H9 (cell line): Measurements from ENCODE around the gene CFAP57. TPM values are rescaled to one million over a fixed set of nuclear protein-coding genes. Genes with fewer than 3 reads are reported as not detected.

Source experiments
- DNase-seq: peaks from one replicate; pipeline ENCODE4 v3.0.0-alpha.2; 2017
- H2AFZ ChIP-seq: one replicate; pipeline ENCODE4 v1.6.1; 2013; ENCODE audit warnings: mild to moderate bottlenecking, low read length, control low read depth, moderate library complexity
- H2AK5ac ChIP-seq: 2 replicates; pipeline ENCODE4 v1.6.1; 2013; ENCODE audit warnings: low read length, control low read depth, mixed read lengths; ENCODE audit not compliant: insufficient read length
- H2BK120ac ChIP-seq: one replicate; pipeline ENCODE4 v1.6.1; 2013; ENCODE audit warnings: low read depth, mild to moderate bottlenecking, low read length, control low read depth, inconsistent platforms; ENCODE audit not compliant: poor library complexity, severe bottlenecking
- H2BK12ac ChIP-seq: 2 replicates; pipeline ENCODE4 v1.6.1; 2013; ENCODE audit warnings: low read length, control low read depth, mixed read lengths, low read depth; ENCODE audit not compliant: insufficient read length
- H2BK15ac ChIP-seq: 2 replicates; pipeline ENCODE4 v1.6.1; 2013; ENCODE audit warnings: low read depth, low read length, control low read depth
- H2BK20ac ChIP-seq: one replicate; pipeline ENCODE4 v1.6.1; 2013; ENCODE audit warnings: low read depth, mild to moderate bottlenecking, low read length, control low read depth, inconsistent platforms; ENCODE audit not compliant: poor library complexity, severe bottlenecking
- H2BK5ac ChIP-seq: 2 replicates; pipeline ENCODE4 v1.6.1; 2013; ENCODE audit warnings: low read length, control low read depth, mixed read lengths; ENCODE audit not compliant: insufficient read length
- H3K14ac ChIP-seq: 2 replicates; pipeline ENCODE4 v1.6.1; 2013; ENCODE audit warnings: low read length, control low read depth; ENCODE audit not compliant: insufficient read depth
- H3K18ac ChIP-seq: 2 replicates; pipeline ENCODE4 v1.6.1; 2013; ENCODE audit warnings: low read depth, mild to moderate bottlenecking, mixed read lengths, low read length, control low read depth; ENCODE audit not compliant: insufficient read length
- H3K23ac ChIP-seq: 2 replicates; pipeline ENCODE4 v1.6.1; 2013; ENCODE audit warnings: low read length, control low read depth, mixed read lengths, low read depth; ENCODE audit not compliant: insufficient read length
- H3K23me2 ChIP-seq: 2 replicates; pipeline ENCODE4 v1.6.1; 2013; ENCODE audit warnings: low read depth, mild to moderate bottlenecking, mixed read lengths, low read length, control low read depth; ENCODE audit not compliant: insufficient read length, poor library complexity, severe bottlenecking
- H3K27ac ChIP-seq: 2 replicates; pipeline ENCODE4 v1.5.1; 2013; ENCODE audit warnings: low read length, control low read depth, mixed read lengths, low read depth; ENCODE audit not compliant: insufficient read length
- H3K27me3 ChIP-seq: 2 replicates; pipeline ENCODE4 v1.6.1; 2013; ENCODE audit warnings: low read length, control low read depth, inconsistent platforms; ENCODE audit not compliant: insufficient read depth
- H3K4ac ChIP-seq: 2 replicates; pipeline ENCODE4 v1.6.1; 2013; ENCODE audit warnings: low read depth, mild to moderate bottlenecking, control low read depth, inconsistent platforms, low read length, moderate library complexity
- H3K4me1 ChIP-seq: 2 replicates; pipeline ENCODE4 v1.6.1; 2013; ENCODE audit warnings: low read length, control low read depth, inconsistent platforms; ENCODE audit not compliant: insufficient read depth
- H3K4me2 ChIP-seq: 2 replicates; pipeline ENCODE4 v1.6.1; 2013; ENCODE audit warnings: low read length, control low read depth, mixed read lengths; ENCODE audit not compliant: insufficient read length, insufficient read depth
- H3K56ac ChIP-seq: 2 replicates; pipeline ENCODE4 v1.6.1; 2013; ENCODE audit warnings: low read depth, mild to moderate bottlenecking, mixed read lengths, low read length, control low read depth; ENCODE audit not compliant: insufficient read length
- H3K79me1 ChIP-seq: 2 replicates; pipeline ENCODE4 v1.6.1; 2013; ENCODE audit warnings: low read depth, mild to moderate bottlenecking, moderate library complexity, low read length, control low read depth, inconsistent platforms; ENCODE audit not compliant: insufficient read depth, poor library complexity, severe bottlenecking
- H3K79me2 ChIP-seq: 2 replicates; pipeline ENCODE4 v1.6.1; 2013; ENCODE audit warnings: low read length, control low read depth, inconsistent platforms; ENCODE audit not compliant: insufficient read depth
- H3K9ac ChIP-seq: 2 replicates; pipeline ENCODE4 v1.6.1; 2013; ENCODE audit warnings: low read length, control low read depth, mixed read lengths; ENCODE audit not compliant: insufficient read length; ENCODE audit errors: extremely low read depth
- H3K9me3 ChIP-seq: one replicate; pipeline ENCODE4 v1.6.1; 2013; ENCODE audit warnings: low read depth, low read length, inconsistent platforms; ENCODE audit not compliant: control insufficient read depth
- H3T11ph ChIP-seq: one replicate; pipeline ENCODE4 v1.6.1; 2013; ENCODE audit warnings: mild to moderate bottlenecking, low read length, control low read depth, inconsistent platforms
- H4K20me1 ChIP-seq: one replicate; pipeline ENCODE4 v1.6.1; 2013; ENCODE audit not compliant: control insufficient read depth, insufficient read length, insufficient read depth
- H4K5ac ChIP-seq: 2 replicates; pipeline ENCODE4 v1.6.1; 2013; ENCODE audit warnings: low read depth, mild to moderate bottlenecking, mixed read lengths, low read length, control low read depth; ENCODE audit not compliant: insufficient read length
- H4K8ac ChIP-seq: replicated peaks from 2 replicates; pipeline ENCODE4 v1.6.1; 2013; ENCODE audit warnings: low read length, control low read depth, mixed read lengths, low read depth; ENCODE audit not compliant: insufficient read length
- H4K91ac ChIP-seq: 2 replicates; pipeline ENCODE4 v1.6.1; 2013; ENCODE audit warnings: low read depth, mild to moderate bottlenecking, moderate library complexity, mixed read lengths, low read length, control low read depth; ENCODE audit not compliant: insufficient read length
- H3K27ac Mint-ChIP-seq, 3 experiments: 2 replicates in 2 of 3; 3 replicates in 1 of 3; pipeline ENCODE4 v1.8.0; 2020 to 2021; ENCODE audit warnings: mixed read lengths in 3 of 3, mild to moderate bottlenecking in 1 of 3, moderate library complexity in 1 of 3
- H3K27me3 Mint-ChIP-seq: 2 replicates; pipeline ENCODE4 v1.8.0; 2021; ENCODE audit warnings: low read depth, mild to moderate bottlenecking, moderate library complexity, mixed read lengths
- H3K36me3 Mint-ChIP-seq, 3 experiments: 2 replicates in 2 of 3; 3 replicates in 1 of 3; pipeline ENCODE4 v1.8.0; 2020 to 2021; ENCODE audit warnings: low read depth in 3 of 3, mixed read lengths in 3 of 3; ENCODE audit not compliant: insufficient read depth in 1 of 3
- H3K4me1 Mint-ChIP-seq, 2 experiments: 2 replicates each; pipeline ENCODE4 v1.8.0; 2020; ENCODE audit warnings: mixed read lengths in 2 of 2
- H3K4me3 Mint-ChIP-seq, 2 experiments: 2 replicates in 1 of 2; 3 replicates in 1 of 2; pipeline ENCODE4 v1.8.0; 2020 to 2021; ENCODE audit warnings: mild to moderate bottlenecking in 2 of 2, mixed read lengths in 2 of 2, moderate library complexity in 1 of 2
- H3K9me3 Mint-ChIP-seq, 2 experiments: 2 replicates in 1 of 2; 3 replicates in 1 of 2; pipeline ENCODE4 v1.8.0; 2020; ENCODE audit warnings: mild to moderate bottlenecking in 2 of 2, mixed read lengths in 2 of 2, moderate library complexity in 1 of 2
- WGBS: extraction: QIAGEN DNeasy Blood & Tissue Kit; methylation state at CpG from one replicate; pipeline ENCODE4 v1.1.7; 2013; ENCODE audit warnings: missing lambda C conversion rate, low lambda C conversion rate, mixed read lengths; ENCODE audit not compliant: insufficient read length; ENCODE audit errors: extremely low coverage; 5-methylcytosine and 5-hydroxymethylcytosine counted together
- long read RNA-seq: library from polyadenylated mRNA; unstranded; transcript quantifications from one replicate; pipeline ENCODE4 v2.0.0, GENCODE V29; 2020
- total RNA-seq: library from RNA; stranded (reverse); gene quantifications from 2 replicates; pipeline ENCODE4 v1.2.1, GENCODE V29; 2021
- TF ChIP-seq, protein P1 (sequence below): fragments of 200-600 bp; sonication (generic); conservative IDR thresholded peaks from 3 replicates; pipeline ENCODE4 v1.8.0; 2021; ENCODE audit warnings: antibody characterized with exemption, mild to moderate bottlenecking

CFAP57 gene
- total RNA-seq = 0.11 and 0.33 TPM in 2 replicates
- long read RNA-seq = 0 reads

DNA sequence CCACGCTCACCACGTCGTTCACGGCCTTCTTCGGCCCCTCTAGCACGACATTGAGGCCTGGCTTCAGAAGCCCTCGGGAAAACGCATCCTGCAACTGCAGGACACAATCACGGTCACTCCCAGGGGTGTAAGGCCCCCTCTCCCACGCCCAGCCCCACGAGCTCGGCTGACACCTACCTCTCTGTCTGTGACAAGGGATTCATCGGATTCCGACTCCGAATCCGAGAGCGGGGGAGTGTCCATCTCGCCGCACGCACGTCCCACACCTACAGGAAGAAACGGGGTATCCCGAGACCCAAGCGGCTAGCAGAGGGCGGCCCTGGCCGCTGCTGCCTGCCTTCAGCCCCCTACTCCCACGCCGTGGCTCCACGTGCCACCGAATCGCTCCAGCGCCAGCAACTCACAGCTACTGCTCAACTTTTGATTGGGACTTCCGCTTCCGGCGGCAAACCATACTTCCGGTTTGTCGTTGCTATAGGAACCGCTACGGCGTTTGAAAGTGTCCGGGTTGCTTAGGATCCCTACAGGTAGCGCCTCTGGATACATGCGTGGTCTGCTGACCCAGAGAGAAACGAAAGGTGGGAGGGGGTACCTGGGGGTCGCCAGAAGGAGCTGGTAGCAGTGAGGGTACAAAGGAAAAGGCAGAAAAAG lies at the start of gene CFAP57, which contains the start of gene EBNA1BP2:
Gene CFAP57 (plus strand): TSS at position 455 of the 651 bp plus-strand sequence. CDS start 424 bp downstream, outside the sequence.
Gene EBNA1BP2 (minus strand): TSS at position 415 of the 651 bp plus-strand sequence. CDS start 172 bp downstream, at position 243.
- WGBS = no CpG with 5 or more reads among the region's 45 CpGs
- Mint-ChIP-seq H3K4me3 (peak within 1 kb of the TSS; percentile 98), H3K36me3 (peaks cover 25 to 46% (median 39%) of the 10 kb centered on the region in 3 experiments), H3K27me3 (peaks cover 17% of the 10 kb centered on the region), H3K27ac (peak within 1 kb of the TSS in 2 of 3 experiments; percentile 50 to 95; a peak in 4 of 7 replicates), H3K9me3 (peaks cover 3 to 5% of the 10 kb centered on the region in 2 experiments; a peak in 2 of 5 replicates), H3K4me1 (peaks cover 16 to 17% of the 10 kb centered on the region in 2 experiments)
- peak within 1 kb of the TSS; percentile 97 for H3K4me2 ChIP-seq
- no peak within 1 kb of the TSS for H2BK20ac ChIP-seq
- H2BK5ac ChIP-seq = no peak within 1 kb of the TSS
- H4K20me1 ChIP-seq = no peaks in the 10 kb centered on the region
- peak; percentile 92 for DNase-seq
- H3K23ac ChIP-seq = no peak within 1 kb of the TSS
- no peak within 1 kb of the TSS for H2AFZ ChIP-seq
- H3K9ac ChIP-seq = peak within 1 kb of the TSS; percentile 68
- no peak within 1 kb of the TSS for H2BK120ac ChIP-seq
- no peak within 1 kb of the TSS for H3K18ac ChIP-seq
- H2BK15ac ChIP-seq = no peak within 1 kb of the TSS
- peaks cover 6% of the 10 kb centered on the region for H3K23me2 ChIP-seq
- H4K5ac ChIP-seq = no peak within 1 kb of the TSS
- no peak within 1 kb of the TSS for H2BK12ac ChIP-seq
- H3T11ph ChIP-seq = no peak within 1 kb of the TSS
- no peak within 1 kb of the TSS for H3K4ac ChIP-seq
- no peak within 1 kb of the TSS for H3K56ac ChIP-seq
- H3K9me3 ChIP-seq = no peaks in the 10 kb centered on the region
- peaks cover under 1% of the 10 kb centered on the region; the same call in 1 of the 2 replicates for H3K4me1 ChIP-seq
- TF ChIP-seq, protein P1, sequence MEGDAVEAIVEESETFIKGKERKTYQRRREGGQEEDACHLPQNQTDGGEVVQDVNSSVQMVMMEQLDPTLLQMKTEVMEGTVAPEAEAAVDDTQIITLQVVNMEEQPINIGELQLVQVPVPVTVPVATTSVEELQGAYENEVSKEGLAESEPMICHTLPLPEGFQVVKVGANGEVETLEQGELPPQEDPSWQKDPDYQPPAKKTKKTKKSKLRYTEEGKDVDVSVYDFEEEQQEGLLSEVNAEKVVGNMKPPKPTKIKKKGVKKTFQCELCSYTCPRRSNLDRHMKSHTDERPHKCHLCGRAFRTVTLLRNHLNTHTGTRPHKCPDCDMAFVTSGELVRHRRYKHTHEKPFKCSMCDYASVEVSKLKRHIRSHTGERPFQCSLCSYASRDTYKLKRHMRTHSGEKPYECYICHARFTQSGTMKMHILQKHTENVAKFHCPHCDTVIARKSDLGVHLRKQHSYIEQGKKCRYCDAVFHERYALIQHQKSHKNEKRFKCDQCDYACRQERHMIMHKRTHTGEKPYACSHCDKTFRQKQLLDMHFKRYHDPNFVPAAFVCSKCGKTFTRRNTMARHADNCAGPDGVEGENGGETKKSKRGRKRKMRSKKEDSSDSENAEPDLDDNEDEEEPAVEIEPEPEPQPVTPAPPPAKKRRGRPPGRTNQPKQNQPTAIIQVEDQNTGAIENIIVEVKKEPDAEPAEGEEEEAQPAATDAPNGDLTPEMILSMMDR = no peak
- no peak within 1 kb of the TSS for H3K27ac ChIP-seq
- peaks cover 2% of the 10 kb centered on the region for H3K79me1 ChIP-seq
- H3K14ac ChIP-seq = no peak within 1 kb of the TSS; the same call in 1 of the 2 replicates
- H3K79me2 ChIP-seq = peaks cover 5% of the 10 kb centered on the region; the same call in 1 of the 2 replicates
- H3K27me3 ChIP-seq = no peaks in the 10 kb centered on the region; the same call in 1 of the 2 replicates
- no peak within 1 kb of the TSS for H4K91ac ChIP-seq
- H4K8ac ChIP-seq = no peak within 1 kb of the TSS
- H2AK5ac ChIP-seq = no peak within 1 kb of the TSS
